Measurements from ENCODE around the gene SF3B2.
A peak's percentile ranks its signal among the peaks of the same experiment; 100 is the strongest.
"Not testable (repeated sequence)": the region's sequence is repeated elsewhere in the genome, so short reads cannot be mapped to it uniquely, and the experiment has no call there.

Gene SF3B2

GRCh38 chr11:66087148-66087908 is 35.2 kb downstream of the SF3B2 start:
- H3K4me1 ChIP-seq (ENCODE audit: control extremely low read depth in 1 of 4, control insufficient read depth in 4 of 4, insufficient read depth in 4 of 4, low read length in 3 of 4) = peaks cover 15 to 32% (median 21%) of the 10 kb centered on the region in 4 experiments
- H3K36me3 ChIP-seq (ENCODE audit: control insufficient read depth in 4 of 4, insufficient read depth in 4 of 4, low read length in 3 of 4) = no peaks in the 10 kb centered on the region
- whole genome bisulfite sequencing (ENCODE audit: insufficient coverage) = 97% methylated on average over 7 of the region's 9 CpGs
- DNase-seq = no peak
- no peaks in the 10 kb centered on the region for H3K9me3 ChIP-seq (ENCODE audit: control extremely low read depth in 1 of 5, control insufficient read depth in 4 of 5, insufficient read depth in 2 of 5, low read depth in 1 of 5, low read length in 4 of 5)
- H3K4me3 ChIP-seq (ENCODE audit: control insufficient read depth in 1 of 7, extremely low read depth in 1 of 7, insufficient read depth in 4 of 7, low read depth in 2 of 7, low read length in 6 of 7) = no peak overlapping the region
- CTCF ChIA-PET = no interaction called here
- H3K27ac ChIP-seq (ENCODE audit: insufficient read depth in 1 of 2, low read depth in 1 of 2, low read length in 2 of 2, poor library complexity in 1 of 2, severe bottlenecking in 2 of 2) = no peak overlapping the region
- POLR2A ChIA-PET = no interaction called here
- no peaks in the 10 kb centered on the region for H3K27me3 ChIP-seq (replicated peaks in 2 of 5; ENCODE audit: control insufficient read depth in 4 of 5, insufficient read depth in 5 of 5, low read length in 4 of 5)

GRCh38 chr11:66089067-66089466 is 36.9 kb downstream of the SF3B2 start:
- H3K4me1 ChIP-seq (ENCODE audit: control extremely low read depth in 1 of 4, control insufficient read depth in 4 of 4, insufficient read depth in 4 of 4, low read length in 3 of 4) = peaks cover 0 to 15% (median 5%) of the 10 kb centered on the region in 4 experiments
- H3K9me3 ChIP-seq (ENCODE audit: control extremely low read depth in 1 of 5, control insufficient read depth in 4 of 5, insufficient read depth in 2 of 5, low read depth in 1 of 5, low read length in 4 of 5) = no peaks in the 10 kb centered on the region
- H3K36me3 ChIP-seq (ENCODE audit: control insufficient read depth in 4 of 4, insufficient read depth in 4 of 4, low read length in 3 of 4) = no peaks in the 10 kb centered on the region
- H3K4me3 ChIP-seq (ENCODE audit: control insufficient read depth in 1 of 7, extremely low read depth in 1 of 7, insufficient read depth in 4 of 7, low read depth in 2 of 7, low read length in 6 of 7) = no peak overlapping the region
- 90% methylated on average over 2 of the region's 3 CpGs for whole genome bisulfite sequencing (ENCODE audit: insufficient coverage)
- ChIA-PET POLR2A (no interaction called here), CTCF (interaction anchor here (1.0 to 2.1 kb wide), 3 partner anchors 9 to 21 kb away, joined by 3 to 6 read pairs (median 3); no protein-coding TSS in a partner anchor)
- DNase-seq = no peak
- H3K27me3 ChIP-seq (replicated peaks in 2 of 5; ENCODE audit: control insufficient read depth in 4 of 5, insufficient read depth in 5 of 5, low read length in 4 of 5) = no peaks in the 10 kb centered on the region
- H3K27ac ChIP-seq (ENCODE audit: insufficient read depth in 1 of 2, low read depth in 1 of 2, low read length in 2 of 2, poor library complexity in 1 of 2, severe bottlenecking in 2 of 2) = no peak overlapping the region

DNA sequence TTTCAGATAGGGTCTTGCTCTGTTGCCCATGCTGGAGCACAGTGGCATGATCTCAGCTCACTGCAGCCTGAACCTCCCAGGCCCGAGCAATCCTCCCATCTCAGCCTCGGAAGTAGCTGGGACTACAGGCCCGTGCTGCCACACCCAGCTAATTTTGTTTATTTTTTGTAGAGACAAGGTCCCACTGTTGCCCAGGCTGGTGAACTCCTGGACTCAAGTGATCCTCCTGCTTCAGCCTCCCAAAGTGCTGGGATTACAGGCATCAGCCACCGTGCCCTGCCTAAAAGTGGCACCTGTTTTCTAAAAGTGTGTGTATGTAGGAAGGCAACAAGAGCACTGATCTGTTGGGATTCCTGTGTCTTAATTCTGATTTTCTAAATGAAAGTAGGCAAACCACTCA is 38.1 kb downstream of the SF3B2 start:
- peaks cover 0 to 4% (median 2%) of the 10 kb centered on the region in 4 experiments for H3K4me1 ChIP-seq (ENCODE audit: control extremely low read depth in 1 of 4, control insufficient read depth in 4 of 4, insufficient read depth in 4 of 4, low read length in 3 of 4)
- no peak for DNase-seq
- ChIA-PET CTCF (interaction anchor here (2.1 kb wide), 1 partner anchor 23 kb away, joined by 6 read pairs; no protein-coding TSS in a partner anchor), POLR2A (no interaction called here)
- no peaks in the 10 kb centered on the region for H3K27me3 ChIP-seq (replicated peaks in 2 of 5; ENCODE audit: control insufficient read depth in 4 of 5, insufficient read depth in 5 of 5, low read length in 4 of 5)
- WGBS (ENCODE audit: insufficient coverage) = 82% methylated on average over 2 of the region's 4 CpGs
- H3K4me3 ChIP-seq (ENCODE audit: control insufficient read depth in 1 of 7, extremely low read depth in 1 of 7, insufficient read depth in 4 of 7, low read depth in 2 of 7, low read length in 6 of 7) = no peak overlapping the region
- no peaks in the 10 kb centered on the region for H3K9me3 ChIP-seq (ENCODE audit: control extremely low read depth in 1 of 5, control insufficient read depth in 4 of 5, insufficient read depth in 2 of 5, low read depth in 1 of 5, low read length in 4 of 5)
- H3K27ac ChIP-seq (ENCODE audit: insufficient read depth in 1 of 2, low read depth in 1 of 2, low read length in 2 of 2, poor library complexity in 1 of 2, severe bottlenecking in 2 of 2) = no peak overlapping the region
- no peaks in the 10 kb centered on the region for H3K36me3 ChIP-seq (ENCODE audit: control insufficient read depth in 4 of 4, insufficient read depth in 4 of 4, low read length in 3 of 4)

- H3K4me1 ChIP-seq (ENCODE audit: control extremely low read depth in 1 of 4, control insufficient read depth in 4 of 4, insufficient read depth in 4 of 4, low read length in 3 of 4); H3K27me3 ChIP-seq (replicated peaks in 2 of 5; ENCODE audit: control insufficient read depth in 4 of 5, insufficient read depth in 5 of 5, low read length in 4 of 5); CTCF ChIA-PET; H3K27ac ChIP-seq (ENCODE audit: insufficient read depth in 1 of 2, low read depth in 1 of 2, low read length in 2 of 2, poor library complexity in 1 of 2, severe bottlenecking in 2 of 2); DNase-seq; H3K36me3 ChIP-seq (ENCODE audit: control insufficient read depth in 4 of 4, insufficient read depth in 4 of 4, low read length in 3 of 4); POLR2A ChIA-PET; H3K4me3 ChIP-seq (ENCODE audit: control insufficient read depth in 1 of 7, extremely low read depth in 1 of 7, insufficient read depth in 4 of 7, low read depth in 2 of 7, low read length in 6 of 7); H3K9me3 ChIP-seq (ENCODE audit: control extremely low read depth in 1 of 5, control insufficient read depth in 4 of 5, insufficient read depth in 2 of 5, low read depth in 1 of 5, low read length in 4 of 5): not testable (repeated sequence)
- WGBS (ENCODE audit: insufficient coverage) = no CpG with 5 or more reads among the region's 2 CpGs
These were observed 40.0 kb downstream of the SF3B2 start for GRCh38 chr11:66092125-66092524.

GRCh38 chr11:66099746-66100145 is 47.6 kb downstream of the SF3B2 start:
- POLR2A ChIA-PET; H3K36me3 ChIP-seq (ENCODE audit: control insufficient read depth in 4 of 4, insufficient read depth in 4 of 4, low read length in 3 of 4): not testable (repeated sequence)
- peaks cover 8 to 23% (median 19%) of the 10 kb centered on the region in 4 experiments for H3K4me1 ChIP-seq (ENCODE audit: control extremely low read depth in 1 of 4, control insufficient read depth in 4 of 4, insufficient read depth in 4 of 4, low read length in 3 of 4)

DNA sequence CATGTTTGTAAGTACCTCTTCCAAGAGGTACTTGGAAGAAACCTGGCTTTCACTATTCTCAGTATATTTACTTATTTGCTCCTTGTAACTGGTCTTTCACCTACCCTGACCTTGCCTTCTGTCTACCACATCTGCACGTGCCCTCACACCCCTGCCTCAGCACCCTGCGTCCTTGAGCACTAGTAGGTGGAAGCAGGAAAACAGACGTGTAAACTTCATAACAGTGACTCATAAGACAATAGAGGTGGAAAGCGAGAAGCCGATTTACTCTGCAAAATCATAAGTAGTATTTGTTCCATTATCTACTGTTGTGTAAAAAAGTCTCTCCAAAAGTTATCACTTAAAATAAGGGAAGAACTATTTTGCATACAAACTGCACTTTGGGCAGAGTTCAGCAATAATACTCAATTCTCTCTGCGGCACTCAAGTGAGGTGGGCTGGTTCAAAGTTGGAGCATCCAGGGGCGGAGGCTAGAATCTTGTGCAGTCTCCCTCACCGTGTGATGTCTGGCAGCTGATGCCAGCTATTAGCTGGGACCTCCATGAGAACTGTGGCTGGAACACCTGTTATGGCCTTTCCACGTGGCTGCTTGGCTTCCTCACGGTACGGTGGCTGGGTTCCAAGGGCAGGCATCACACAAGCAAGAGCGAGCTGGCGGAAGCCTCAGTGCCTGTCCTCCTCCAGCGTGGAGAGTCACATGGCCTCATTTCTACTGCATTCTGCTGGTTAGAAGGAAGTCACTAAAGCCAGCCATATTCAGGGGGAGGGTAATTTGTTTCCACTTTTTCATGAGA is 48.3 kb downstream of the SF3B2 start:
- CTCF ChIA-PET = interaction anchor here (0.7 to 1.1 kb wide), 2 partner anchors 13 to 57 kb away, joined by 3 read pairs; no protein-coding TSS in a partner anchor
- H3K27me3 ChIP-seq (replicated peaks in 2 of 5; ENCODE audit: control insufficient read depth in 4 of 5, insufficient read depth in 5 of 5, low read length in 4 of 5) = no peaks in the 10 kb centered on the region
- WGBS (ENCODE audit: insufficient coverage) = 12% methylated on average over 9 of the region's 14 CpGs
- DNase-seq = peak; percentile 67 to 93 (median 89)
- H3K4me1 ChIP-seq (ENCODE audit: control extremely low read depth in 1 of 4, control insufficient read depth in 4 of 4, insufficient read depth in 4 of 4, low read length in 3 of 4) = peaks cover 8 to 23% (median 19%) of the 10 kb centered on the region in 4 experiments
- POLR2A ChIA-PET = no interaction called here
- no peaks in the 10 kb centered on the region for H3K9me3 ChIP-seq (ENCODE audit: control extremely low read depth in 1 of 5, control insufficient read depth in 4 of 5, insufficient read depth in 2 of 5, low read depth in 1 of 5, low read length in 4 of 5)
- H3K36me3 ChIP-seq (ENCODE audit: control insufficient read depth in 4 of 4, insufficient read depth in 4 of 4, low read length in 3 of 4) = peaks cover 0 to 2% (median 0%) of the 10 kb centered on the region in 4 experiments
- H3K27ac ChIP-seq (ENCODE audit: insufficient read depth in 1 of 2, low read depth in 1 of 2, low read length in 2 of 2, poor library complexity in 1 of 2, severe bottlenecking in 2 of 2) = peak overlapping the region in 1 of 2 experiments; percentile 55
- peak overlapping the region in 6 of 7 experiments; percentile 27 to 64 (median 38) for H3K4me3 ChIP-seq (ENCODE audit: control insufficient read depth in 1 of 7, extremely low read depth in 1 of 7, insufficient read depth in 4 of 7, low read depth in 2 of 7, low read length in 6 of 7)

More at GRCh38 chr11:66099746-66100145, 47.6 kb downstream of the SF3B2 start:
- not testable (repeated sequence) for H3K27ac ChIP-seq (ENCODE audit: insufficient read depth in 1 of 2, low read depth in 1 of 2, low read length in 2 of 2, poor library complexity in 1 of 2, severe bottlenecking in 2 of 2); H3K27me3 ChIP-seq (replicated peaks in 2 of 5; ENCODE audit: control insufficient read depth in 4 of 5, insufficient read depth in 5 of 5, low read length in 4 of 5); H3K4me3 ChIP-seq (ENCODE audit: control insufficient read depth in 1 of 7, extremely low read depth in 1 of 7, insufficient read depth in 4 of 7, low read depth in 2 of 7, low read length in 6 of 7); DNase-seq; H3K9me3 ChIP-seq (ENCODE audit: control extremely low read depth in 1 of 5, control insufficient read depth in 4 of 5, insufficient read depth in 2 of 5, low read depth in 1 of 5, low read length in 4 of 5)
- CTCF ChIA-PET = interaction anchor here (1.0 to 1.2 kb wide), 2 partner anchors 9 to 31 kb away, joined by 3 read pairs; no protein-coding TSS in a partner anchor
- WGBS (ENCODE audit: insufficient coverage) = 94% methylated on average over 6 of the region's 10 CpGs

Measured in common myeloid progenitor, CD34-positive (primary cell).